Suprapubic skin (tissue), 3 donors: Measurements from ENCODE around the gene HSBP1.

Experiments used
- POLR2AphosphoS5 ChIP-seq, 3 donors: sonication (generic); formaldehyde crosslinking; IDR thresholded peaks; one replicate each; pipeline ENCODE4 v1.6.1; 2017; ENCODE audit warnings: antibody characterized with exemption in 3 of 3
- TF ChIP-seq, protein P1 (sequence below), 2 donors: fragments of 200-600 bp in 1 of 2; fragments of 450-650 bp in 1 of 2; sonication (generic) in 1 of 2; IDR thresholded peaks; one replicate each; pipeline ENCODE4 v1.5.1; 2016 to 2019; ENCODE audit warnings: antibody characterized with exemption in 2 of 2, mild to moderate bottlenecking in 1 of 2, moderate library complexity in 1 of 2

DNA sequence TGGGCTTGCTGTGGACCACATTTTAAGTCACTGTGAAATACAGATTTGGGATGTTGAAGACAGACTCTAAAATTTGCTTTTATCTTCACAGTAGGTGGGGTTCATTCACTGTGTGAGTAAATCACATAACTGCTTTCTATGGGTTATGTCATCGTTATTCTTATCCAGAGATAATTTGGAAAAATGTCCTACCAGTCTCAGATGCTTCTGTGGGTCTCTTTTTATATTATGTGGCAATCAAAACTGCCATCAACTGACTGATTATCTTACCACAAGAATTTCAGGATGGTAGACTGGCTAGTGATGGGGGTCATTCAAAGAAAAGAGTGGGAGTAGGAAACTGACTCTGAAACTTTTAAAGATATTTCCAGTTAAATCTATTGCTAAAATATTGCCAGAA is 3.1 kb downstream of the HSBP1 start:
- TF ChIP-seq, protein P1, sequence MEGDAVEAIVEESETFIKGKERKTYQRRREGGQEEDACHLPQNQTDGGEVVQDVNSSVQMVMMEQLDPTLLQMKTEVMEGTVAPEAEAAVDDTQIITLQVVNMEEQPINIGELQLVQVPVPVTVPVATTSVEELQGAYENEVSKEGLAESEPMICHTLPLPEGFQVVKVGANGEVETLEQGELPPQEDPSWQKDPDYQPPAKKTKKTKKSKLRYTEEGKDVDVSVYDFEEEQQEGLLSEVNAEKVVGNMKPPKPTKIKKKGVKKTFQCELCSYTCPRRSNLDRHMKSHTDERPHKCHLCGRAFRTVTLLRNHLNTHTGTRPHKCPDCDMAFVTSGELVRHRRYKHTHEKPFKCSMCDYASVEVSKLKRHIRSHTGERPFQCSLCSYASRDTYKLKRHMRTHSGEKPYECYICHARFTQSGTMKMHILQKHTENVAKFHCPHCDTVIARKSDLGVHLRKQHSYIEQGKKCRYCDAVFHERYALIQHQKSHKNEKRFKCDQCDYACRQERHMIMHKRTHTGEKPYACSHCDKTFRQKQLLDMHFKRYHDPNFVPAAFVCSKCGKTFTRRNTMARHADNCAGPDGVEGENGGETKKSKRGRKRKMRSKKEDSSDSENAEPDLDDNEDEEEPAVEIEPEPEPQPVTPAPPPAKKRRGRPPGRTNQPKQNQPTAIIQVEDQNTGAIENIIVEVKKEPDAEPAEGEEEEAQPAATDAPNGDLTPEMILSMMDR (IDR thresholded peaks at IDR 0.05): no peak
- TF ChIP-seq POLR2AphosphoS5 (IDR thresholded peaks at IDR 0.05): no peak
